G401 (cell line): ENCODE measurements around the gene RAVER2. TPM values are rescaled to one million over a fixed set of nuclear protein-coding genes. Genes with fewer than 3 reads are reported as not detected.
"Not testable (repeated sequence)": the region's sequence is repeated elsewhere in the genome, so short reads cannot be mapped to it uniquely, and the experiment has no call there.

Experiments used
- DNase-seq: peaks from one replicate; pipeline ENCODE4 v3.0.0-alpha.2; 2015; ENCODE audit warnings: low spot score
- in situ Hi-C: cut with HindIII; loops from 2 replicates; pipeline ENCODE4 v1.10.0; 2016; ENCODE audit warnings: low sequenced_read_pairs, mixed read lengths
- total RNA-seq: library from RNA; depleted of rRNA; stranded (reverse); fragments of >200 nt; shearing (Covaris generic); gene quantifications from 2 replicates; pipeline ENCODE4 v1.2.3, GENCODE V29; 2014; rRNA removed

Gene RAVER2, protein sequence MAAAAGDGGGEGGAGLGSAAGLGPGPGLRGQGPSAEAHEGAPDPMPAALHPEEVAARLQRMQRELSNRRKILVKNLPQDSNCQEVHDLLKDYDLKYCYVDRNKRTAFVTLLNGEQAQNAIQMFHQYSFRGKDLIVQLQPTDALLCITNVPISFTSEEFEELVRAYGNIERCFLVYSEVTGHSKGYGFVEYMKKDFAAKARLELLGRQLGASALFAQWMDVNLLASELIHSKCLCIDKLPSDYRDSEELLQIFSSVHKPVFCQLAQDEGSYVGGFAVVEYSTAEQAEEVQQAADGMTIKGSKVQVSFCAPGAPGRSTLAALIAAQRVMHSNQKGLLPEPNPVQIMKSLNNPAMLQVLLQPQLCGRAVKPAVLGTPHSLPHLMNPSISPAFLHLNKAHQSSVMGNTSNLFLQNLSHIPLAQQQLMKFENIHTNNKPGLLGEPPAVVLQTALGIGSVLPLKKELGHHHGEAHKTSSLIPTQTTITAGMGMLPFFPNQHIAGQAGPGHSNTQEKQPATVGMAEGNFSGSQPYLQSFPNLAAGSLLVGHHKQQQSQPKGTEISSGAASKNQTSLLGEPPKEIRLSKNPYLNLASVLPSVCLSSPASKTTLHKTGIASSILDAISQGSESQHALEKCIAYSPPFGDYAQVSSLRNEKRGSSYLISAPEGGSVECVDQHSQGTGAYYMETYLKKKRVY
- 20.5 and 21.2 TPM in 2 replicates for total RNA-seq

DNA sequence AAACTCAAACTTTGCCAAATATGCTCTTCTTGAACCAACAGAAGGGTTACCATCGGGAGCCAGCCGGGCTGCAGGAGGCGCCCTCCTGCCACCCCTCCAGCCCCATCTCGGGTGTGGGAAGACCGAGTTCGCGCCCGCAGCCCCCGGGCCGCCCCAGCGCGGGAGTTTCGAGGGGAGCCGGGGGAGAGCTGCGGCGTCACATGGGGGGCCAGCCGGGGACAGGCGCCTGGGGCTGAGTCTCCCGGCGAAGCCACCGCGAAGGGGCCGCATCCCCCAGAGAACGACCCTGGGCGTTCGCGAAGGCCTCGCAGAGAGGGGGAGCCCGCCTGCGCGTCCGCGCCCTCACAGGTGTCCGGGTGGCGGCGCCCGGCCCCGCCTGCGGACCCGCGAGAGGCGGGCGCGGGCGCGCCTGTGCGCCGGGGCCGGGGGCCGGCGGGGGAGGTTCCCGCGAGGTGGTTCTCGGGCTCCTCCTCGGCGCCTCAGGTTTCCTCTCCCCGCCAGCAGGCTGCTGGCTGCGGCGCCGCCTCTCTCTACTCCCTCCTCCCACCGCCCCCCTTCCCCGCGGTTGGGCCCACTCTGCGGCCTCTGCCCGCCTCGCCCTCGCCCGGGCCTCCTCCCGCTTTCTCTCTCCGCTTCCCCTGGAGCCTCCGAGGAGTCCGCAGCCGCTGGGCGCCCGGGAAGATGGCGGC is at the start of gene RAVER2:
Gene RAVER2 (plus strand): TSS at position 584 of the 689 bp plus-strand sequence. CDS start 98 bp downstream, at position 682.
- in situ Hi-C loops, result no loop called here
- DNase-seq, result peak; percentile 68

DNA sequence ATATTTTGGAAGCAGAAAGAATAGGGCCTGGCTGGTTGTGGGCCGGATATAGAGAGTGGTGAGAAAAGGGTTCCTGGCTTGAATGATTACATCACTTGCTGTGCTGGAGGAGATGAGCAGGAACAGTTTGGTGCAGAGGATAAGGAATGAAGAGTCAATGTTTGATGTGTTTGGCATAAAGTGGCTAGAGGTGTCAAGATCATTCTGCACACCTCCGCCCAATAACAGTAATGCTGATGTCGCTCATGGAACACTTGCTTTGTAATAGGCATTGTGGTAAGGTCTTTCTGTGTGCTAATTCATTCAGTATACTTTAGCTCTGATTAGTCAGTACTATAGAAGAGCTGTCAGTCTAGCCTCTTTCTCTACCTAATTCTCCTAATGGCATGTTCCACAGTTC is 48.0 kb upstream of the RAVER2 start:
- DNase-seq, result no peak
- in situ Hi-C loops, result no loop called here

DNA sequence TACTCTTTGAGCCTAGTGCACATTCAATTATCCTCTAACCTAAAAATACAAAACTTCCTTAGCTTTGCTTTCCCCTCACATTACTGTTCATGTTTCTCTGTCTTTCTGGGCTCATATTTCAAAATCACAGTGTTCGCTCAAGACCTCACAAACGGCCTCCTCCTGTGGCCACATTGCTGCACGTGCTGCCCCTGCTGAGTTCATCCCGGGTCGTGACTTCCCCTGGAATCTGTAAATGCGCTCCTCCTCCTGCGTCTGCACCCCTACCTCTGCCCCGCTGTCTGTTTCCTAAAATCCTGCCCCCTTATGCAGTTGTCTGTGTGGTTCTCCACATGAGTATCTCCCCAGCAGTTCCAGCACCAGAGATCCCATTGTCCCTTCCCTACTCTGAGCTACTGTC is 45.5 kb upstream of the RAVER2 start:
- no peak for DNase-seq
- in situ Hi-C loops, result no loop called here

DNA sequence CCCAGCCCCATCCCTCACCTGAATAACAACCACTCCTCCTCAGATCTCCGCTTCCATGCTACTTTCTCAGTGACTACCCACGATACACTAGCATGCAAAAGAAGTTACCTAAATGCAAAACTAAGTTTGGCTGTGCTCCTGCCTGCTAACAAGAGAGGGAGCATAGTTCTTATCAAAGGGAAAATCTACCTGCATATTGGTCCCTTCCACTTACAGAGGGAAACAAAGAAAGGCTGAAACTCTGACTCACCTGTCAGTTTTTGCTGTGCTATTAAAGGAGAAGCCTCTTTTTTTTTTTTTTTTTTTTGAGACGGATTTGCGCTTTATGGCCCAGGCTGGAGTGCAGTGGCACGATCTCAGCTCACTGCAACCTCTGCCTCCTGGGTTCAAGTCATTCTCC is 43.8 kb upstream of the RAVER2 start:
- no peak for DNase-seq
- in situ Hi-C loops, result no loop called here

DNA sequence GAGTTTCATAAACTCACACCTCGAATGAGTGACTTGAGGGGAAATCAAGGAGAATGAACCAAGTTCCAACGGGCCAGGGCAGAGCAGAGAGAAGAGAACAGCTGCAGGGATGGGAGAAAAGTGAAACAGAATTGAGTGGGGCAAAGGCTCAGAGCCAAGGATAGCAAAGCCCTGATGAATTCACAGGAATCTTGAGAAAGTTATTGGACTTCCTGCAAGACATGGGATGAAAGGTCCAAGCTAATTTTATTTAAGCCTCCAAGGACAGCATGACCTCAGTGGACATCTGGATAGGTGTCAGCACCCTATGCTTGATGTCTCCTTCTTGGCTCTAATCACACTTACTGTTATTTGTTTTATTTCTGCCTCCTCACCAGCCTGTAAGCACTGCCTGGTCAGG is 43.0 kb upstream of the RAVER2 start:
- in situ Hi-C loops, result no loop called here
- DNase-seq, result no peak

DNA sequence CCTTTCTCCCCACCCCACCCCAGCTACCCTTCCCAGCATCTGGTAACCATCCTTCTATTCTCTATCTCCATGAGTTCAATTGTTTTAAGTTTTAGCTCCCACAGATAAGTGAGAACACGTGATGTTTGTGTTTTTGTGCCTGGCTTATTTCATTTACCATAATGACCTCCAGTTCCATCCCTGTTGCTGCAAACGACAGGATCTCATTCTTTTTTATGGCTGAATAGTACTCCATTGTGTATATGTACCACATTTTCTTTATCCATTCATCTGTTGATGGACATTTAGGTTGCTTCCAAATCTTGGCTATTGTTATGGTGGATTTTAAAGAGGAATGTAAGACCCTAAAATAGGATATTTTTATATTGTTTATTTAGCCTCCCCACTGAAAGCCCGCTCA is 42.2 kb upstream of the RAVER2 start:
- in situ Hi-C loops, result not testable (repeated sequence)

DNA sequence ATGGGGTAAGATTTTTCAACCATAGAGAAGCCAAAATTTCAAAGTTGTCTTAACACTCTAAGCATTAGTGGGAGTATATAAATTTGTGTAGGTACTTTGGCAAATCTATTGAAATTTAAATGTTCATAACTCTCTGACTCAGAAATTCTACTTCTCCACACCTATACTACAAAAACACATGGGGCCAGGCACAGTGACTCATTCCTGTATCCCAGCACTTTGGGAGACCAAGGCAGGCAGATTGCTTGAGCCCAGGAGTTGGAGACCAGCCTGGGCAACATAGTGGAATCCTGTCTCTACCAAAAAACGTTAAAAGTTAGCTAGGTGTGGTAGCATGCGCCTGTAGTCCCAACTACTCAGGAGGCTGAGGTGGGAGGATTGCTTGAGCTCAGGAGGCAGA is 41.3 kb upstream of the RAVER2 start:
- in situ Hi-C loops, result no loop called here

More for the DNA sequence above, 42.2 kb upstream of the RAVER2 start:
- not testable (repeated sequence) for DNase-seq

DNA sequence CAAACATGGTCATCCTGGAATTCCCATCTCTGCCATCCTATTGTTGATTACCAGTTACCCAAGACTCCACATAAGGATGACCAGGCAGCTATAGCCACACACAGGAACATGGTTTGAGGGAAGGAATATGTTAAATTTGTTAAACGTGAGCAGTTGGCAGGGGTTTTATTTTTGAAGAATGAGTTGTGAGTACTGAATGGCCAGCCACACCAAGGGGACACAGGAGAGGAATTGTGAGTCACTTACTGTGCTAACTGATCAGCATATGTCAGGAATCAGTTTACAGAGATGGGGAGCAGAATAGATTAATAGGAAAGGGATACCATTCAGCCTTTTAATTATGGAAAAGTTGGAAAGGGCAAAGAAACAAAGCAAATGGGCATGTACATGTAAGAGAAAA is 39.3 kb upstream of the RAVER2 start:
- DNase-seq, result no peak
- in situ Hi-C loops, result no loop called here

More for the DNA sequence above, 41.3 kb upstream of the RAVER2 start:
- DNase-seq, result no peak

DNA sequence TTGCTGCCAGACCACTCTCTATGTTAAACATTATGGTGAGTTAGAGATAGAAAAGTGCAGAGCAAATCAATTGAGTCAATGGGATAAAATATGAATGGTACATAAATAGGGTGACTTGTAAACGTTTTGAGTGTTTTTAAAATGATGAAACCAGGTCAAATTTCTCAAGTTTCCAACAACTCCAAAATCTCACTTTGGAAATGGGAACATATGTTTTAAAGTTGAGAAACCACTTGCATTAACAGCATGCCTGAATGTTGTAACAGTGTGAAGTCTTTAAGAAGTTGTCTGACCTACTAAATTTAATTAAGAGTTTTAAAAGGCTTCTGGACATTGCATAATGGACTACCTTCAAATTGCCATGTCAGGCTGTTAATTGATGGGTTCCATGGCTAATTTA is 33.6 kb upstream of the RAVER2 start:
- in situ Hi-C loops, result no loop called here
- no peak for DNase-seq

DNA sequence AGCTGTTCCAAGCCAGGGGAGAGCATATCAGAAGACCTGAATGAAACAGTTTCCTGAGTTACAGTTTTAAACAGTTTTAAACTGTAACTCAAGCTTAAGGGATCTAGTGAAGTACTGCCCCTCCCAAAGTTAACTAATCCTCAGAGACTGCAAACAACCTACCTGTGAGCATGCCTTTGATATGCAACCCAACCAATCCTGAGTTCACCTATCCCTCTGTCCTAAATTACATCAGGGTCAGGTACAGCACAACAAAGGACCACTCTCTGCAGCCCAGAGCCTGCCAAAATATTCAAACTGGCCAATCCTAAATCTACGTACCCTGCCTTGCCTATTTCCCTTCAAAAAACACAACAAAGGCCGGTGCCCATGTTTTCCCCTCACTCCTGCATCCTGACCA is 32.8 kb upstream of the RAVER2 start:
- in situ Hi-C loops, result no loop called here
- no peak for DNase-seq

DNA sequence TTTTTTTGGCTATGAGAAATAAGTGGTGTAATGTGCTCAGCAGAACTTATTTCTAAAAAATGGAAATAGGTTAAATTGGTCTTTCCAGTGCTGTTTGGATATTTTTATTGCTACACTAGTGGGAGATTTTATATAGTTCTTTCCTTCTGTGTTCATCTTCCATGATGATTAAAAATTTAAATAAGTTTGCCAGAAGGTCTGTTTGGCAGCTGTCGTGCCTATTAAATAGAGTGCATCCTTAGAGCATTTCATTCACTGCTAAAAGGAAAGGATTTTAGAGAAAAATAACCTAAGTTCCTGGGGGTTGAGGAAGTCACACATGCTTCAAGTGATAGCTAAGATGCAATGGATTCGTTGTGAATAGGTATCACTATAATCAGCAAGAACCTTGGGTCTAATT is 29.7 kb upstream of the RAVER2 start:
- no peak for DNase-seq
- in situ Hi-C loops, result no loop called here

DNA sequence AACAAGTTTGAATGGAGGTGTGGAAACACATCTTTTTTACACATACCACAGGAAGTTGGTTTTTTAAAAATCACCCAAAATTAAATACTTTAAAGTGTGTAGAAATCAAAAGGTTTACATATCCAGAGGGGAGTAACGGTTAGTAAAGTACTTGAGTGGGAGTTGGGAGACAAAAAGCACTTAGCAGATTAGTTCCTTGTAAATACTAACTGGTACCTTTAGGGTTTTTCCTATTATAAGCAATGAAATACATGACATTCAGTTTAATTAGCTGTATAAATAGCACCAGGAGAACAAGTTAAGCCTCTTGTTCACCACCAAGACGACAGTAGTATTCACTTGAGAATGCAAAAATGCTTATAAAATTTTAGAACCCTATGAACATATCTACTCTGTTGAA is 23.7 kb upstream of the RAVER2 start:
- no peak for DNase-seq
- in situ Hi-C loops, result no loop called here

DNA sequence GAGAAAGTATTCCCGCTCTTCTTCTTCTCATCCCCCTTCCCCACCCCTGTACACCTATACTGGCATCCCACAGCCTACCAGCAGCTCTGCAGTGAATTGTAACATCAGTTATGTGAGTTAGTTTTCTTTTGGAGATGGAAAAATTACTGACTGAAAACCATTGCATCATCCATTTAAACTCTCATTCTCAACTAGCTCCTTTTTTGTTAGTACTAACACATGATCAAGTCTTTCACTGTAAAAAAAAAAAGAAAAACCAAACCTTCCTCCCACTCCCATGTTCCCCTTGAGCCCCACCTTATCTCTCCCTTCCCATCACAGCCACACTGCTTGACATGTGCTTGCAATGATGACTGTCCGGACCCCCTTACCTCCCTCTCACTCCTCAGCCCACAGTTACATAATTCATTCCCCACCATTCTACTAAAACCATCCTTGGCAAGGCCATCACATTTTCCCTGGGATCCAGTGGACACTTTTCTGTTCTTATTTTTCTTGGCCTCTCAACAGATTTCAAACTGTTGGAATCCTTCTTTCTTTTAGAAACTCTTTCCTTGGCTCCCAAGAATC is 23.2 kb upstream of the RAVER2 start:
- DNase-seq, result no peak
- in situ Hi-C loops, result no loop called here

DNA sequence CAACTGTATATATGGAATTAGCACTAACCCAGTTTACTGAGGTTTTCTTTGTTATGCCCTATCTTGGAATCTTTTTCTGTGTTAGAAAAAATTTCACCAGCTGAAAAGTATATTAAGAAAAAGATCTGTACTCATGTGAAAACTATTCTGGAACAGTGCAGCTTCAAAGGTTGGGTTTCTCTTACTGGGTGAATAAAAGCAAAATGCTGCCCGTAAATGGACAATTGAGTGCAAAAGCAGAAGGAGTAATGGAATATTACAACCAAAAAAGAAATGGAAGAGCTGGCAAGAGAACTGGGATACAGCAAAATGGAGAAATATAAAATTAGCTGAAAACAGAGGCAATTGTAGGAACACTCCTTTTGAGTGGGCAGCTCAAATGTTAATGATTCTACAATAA is 17.0 kb upstream of the RAVER2 start:
- in situ Hi-C loops, result no loop called here
- DNase-seq, result no peak

DNA sequence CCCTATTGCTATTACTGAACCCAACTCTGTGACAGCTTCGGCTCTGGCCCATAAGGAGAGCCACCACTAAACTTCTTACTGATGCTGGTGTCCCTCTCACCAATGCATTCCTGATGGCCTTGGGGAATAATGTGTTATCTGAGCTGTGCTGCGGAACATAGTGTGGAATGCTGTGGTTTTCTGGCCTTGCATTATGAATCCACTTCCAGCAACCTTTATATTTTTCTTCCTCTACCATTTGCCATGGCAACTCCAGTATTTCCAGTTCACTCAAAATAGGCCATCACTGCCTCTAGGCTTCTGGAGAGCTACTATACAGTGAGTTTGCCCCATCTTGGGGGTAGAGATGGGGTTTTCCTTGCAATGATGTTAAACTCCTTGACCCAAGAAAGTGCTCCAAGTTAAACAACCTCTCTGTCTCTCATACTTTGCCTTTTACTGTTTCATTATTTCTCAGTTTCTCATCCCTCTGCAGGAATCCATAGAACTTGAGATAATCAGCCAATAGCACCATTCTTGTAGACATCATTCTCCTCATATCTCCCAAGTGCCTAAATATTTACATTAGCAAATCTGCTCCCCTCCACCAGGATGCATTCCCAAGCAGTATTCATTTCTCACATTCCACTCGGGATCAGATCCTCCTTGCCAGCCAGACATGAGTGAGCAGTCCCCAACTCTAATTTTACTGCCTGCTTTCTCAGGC is 11.1 kb upstream of the RAVER2 start:
- in situ Hi-C loops, result no loop called here
- DNase-seq, result no peak

DNA sequence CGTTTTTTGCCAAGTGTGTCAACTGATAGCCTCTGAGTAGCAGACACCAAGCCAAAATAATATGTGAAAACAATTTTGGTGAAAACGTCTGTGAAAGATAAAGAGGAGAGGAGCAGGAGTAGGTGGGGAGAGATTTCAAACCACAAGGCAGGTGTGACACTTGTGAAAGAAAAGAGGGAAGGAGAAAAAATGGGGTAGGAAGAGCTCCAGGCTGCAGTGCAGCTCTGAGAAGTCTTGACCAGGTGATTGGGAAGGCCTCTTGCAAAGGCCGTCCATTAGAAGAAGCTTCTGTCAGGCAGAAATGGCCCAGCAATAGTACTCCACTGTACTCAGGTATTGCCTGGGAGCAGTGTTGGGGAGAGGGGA is 10.6 kb upstream of the RAVER2 start:
- in situ Hi-C loops, result no loop called here
- no peak for DNase-seq

DNA sequence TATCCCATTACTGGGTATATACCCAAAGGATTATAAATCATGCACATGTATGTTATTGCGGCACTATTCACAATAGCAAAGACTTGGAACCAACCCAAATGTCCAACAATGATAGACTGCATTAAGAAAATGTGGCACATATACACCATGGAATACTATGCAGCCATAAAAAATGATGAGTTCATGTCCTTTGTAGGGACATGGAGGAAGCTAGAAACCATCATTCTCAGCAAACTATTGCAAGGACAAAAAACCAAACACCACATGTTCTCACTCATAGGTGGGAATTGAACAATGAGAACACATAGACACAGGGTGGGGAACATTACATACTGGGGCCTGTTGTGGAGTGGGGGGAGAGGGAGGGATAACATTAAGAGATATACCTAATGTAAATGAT is 4.2 kb upstream of the RAVER2 start:
- DNase-seq, in situ Hi-C loops: not testable (repeated sequence)

DNA sequence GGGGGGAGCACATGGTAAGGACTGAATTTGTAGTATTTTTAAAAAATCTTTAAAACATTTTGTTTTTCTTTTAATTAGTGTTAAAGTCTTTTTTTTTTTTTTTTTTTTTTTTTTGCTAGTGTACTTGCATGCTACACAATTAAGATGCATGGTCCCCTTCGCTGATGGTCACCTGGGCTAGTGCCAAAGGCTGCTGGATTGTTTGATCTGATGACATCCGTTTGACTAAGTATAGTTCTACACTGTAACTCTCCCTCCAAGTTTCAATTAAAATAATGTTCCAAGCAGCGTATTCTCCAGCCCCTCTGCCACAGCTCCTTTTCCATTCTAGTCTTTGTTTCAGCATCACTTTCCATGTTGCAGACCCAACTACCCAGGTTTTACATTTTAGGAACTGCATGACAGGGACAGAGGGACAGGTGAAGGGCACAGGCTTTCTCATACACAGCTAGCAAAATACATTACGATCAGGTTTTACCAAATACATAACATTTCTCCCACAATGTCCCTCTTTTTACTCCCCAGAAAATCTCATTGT is 852 bp upstream of the RAVER2 start:
- peak; percentile 73 for DNase-seq
- in situ Hi-C loops, result no loop called here
